Panc1 (cell line): Measurements from ENCODE around the gene GPBP1L1. TPM values are rescaled to one million over a fixed set of nuclear protein-coding genes. Genes with fewer than 3 reads are reported as not detected.

Experiments
- ATAC-seq: fragments of 200-7000 bp; cut with Tn5 transposase; 2 replicates; pipeline ENCODE4 v1.9.1; 2020; ENCODE audit warnings: mild to moderate bottlenecking, moderate library complexity
- BruUV-seq: library from RNA; stranded (reverse); fragments of 400-500 nt; replicated peaks from 2 replicates; lab custom pipeline; 2021; lab: Mats Ljungman, UMichigan
- CTCF ChIA-PET: fragments of 300-600 bp; sonication (Branson Sonifier 250); formaldehyde crosslinking; loops from one replicate; lab custom pipeline; 2022; ENCODE audit warnings: antibody characterized with exemption; lab: Charles Lee
- POLR2A ChIA-PET: fragments of 300-600 bp; sonication (Branson Sonifier 250); formaldehyde crosslinking; loops from one replicate; lab custom pipeline; 2022; ENCODE audit warnings: antibody characterized with exemption; lab: Charles Lee
- DNase-seq: peaks from one replicate; pipeline ENCODE4 v3.0.0-alpha.2; 2010; ENCODE audit warnings: low read depth, low spot score
- H3K27ac ChIP-seq: 2 replicates; pipeline ENCODE4 v1.5.1; 2011; ENCODE audit warnings: mild to moderate bottlenecking, low read length, inconsistent platforms
- H3K27me3 ChIP-seq: fragments of 200-500 bp; sonication (Bioruptor generic); 2 replicates; pipeline ENCODE4 v1.6.0; 2014; ENCODE audit warnings: low read length, inconsistent platforms; ENCODE audit not compliant: control insufficient read depth, insufficient read depth
- H3K36me3 ChIP-seq: fragments of 200-500 bp; sonication (Bioruptor generic); 2 replicates; pipeline ENCODE4 v1.5.1; 2014; ENCODE audit warnings: inconsistent platforms, mild to moderate bottlenecking, low read length, moderate library complexity; ENCODE audit not compliant: control insufficient read depth, insufficient read depth
- H3K4me1 ChIP-seq: 2 replicates; pipeline ENCODE4 v1.5.1; 2011; ENCODE audit warnings: inconsistent platforms, mild to moderate bottlenecking, low read length, moderate library complexity; ENCODE audit not compliant: control insufficient read depth, insufficient read depth
- H3K4me3 ChIP-seq, 2 experiments: 2 replicates each; pipeline ENCODE4 v1.5.1; 2011 to 2012; ENCODE audit warnings: low read depth in 2 of 2, low read length in 2 of 2, mild to moderate bottlenecking in 2 of 2, inconsistent platforms in 1 of 2, moderate library complexity in 1 of 2
- H3K9me3 ChIP-seq: fragments of 200-500 bp; sonication (Bioruptor generic); 2 replicates; pipeline ENCODE4 v1.5.1; 2014; ENCODE audit warnings: low read depth, mild to moderate bottlenecking, inconsistent platforms, low read length, moderate library complexity; ENCODE audit not compliant: control insufficient read depth, insufficient read depth
- POLR2AphosphoS5 ChIP-seq: IDR thresholded peaks from 2 replicates; pipeline ENCODE4 v1.6.1; 2012; ENCODE audit warnings: mild to moderate bottlenecking, low read depth, low read length, moderate library complexity
- SIN3A ChIP-seq: IDR thresholded peaks from 2 replicates; pipeline ENCODE4 v1.6.1; 2012; ENCODE audit warnings: low read depth, mild to moderate bottlenecking, low read length, moderate library complexity, borderline replicate concordance; ENCODE audit not compliant: insufficient read depth
- TCF7L2 ChIP-seq: IDR thresholded peaks from 2 replicates; pipeline ENCODE4 v1.6.1; 2011; ENCODE audit warnings: mild to moderate bottlenecking, low read depth, low read length, inconsistent platforms
- in situ Hi-C: cut with HindIII; loops from 2 replicates; pipeline ENCODE4 v1.10.0; 2016; ENCODE audit warnings: low sequenced_read_pairs, low pct_unique_long_range_greater_than_20kb
- intact Hi-C: fragments of 100-400 bp; cut with micrococcal nuclease; formaldehyde crosslinking; loops from one replicate; pipeline ENCODE4 v1.10.0; 2022; ENCODE audit not compliant: unreplicated experiment
- total RNA-seq: library from RNA; stranded (reverse); gene quantifications from one replicate; pipeline ENCODE4 v1.2.1, GENCODE V29; 2021; ENCODE audit not compliant: unreplicated experiment
- TF ChIP-seq, protein P1 (sequence below): fragments of 450-650 bp; IDR thresholded peaks from 2 replicates; pipeline ENCODE4 v1.5.1; 2017; ENCODE audit warnings: mild to moderate bottlenecking
- TF ChIP-seq, protein P2 (sequence below), 2 experiments: IDR thresholded peaks; 2 replicates each; pipeline ENCODE4 v1.6.1; 2011 to 2012; ENCODE audit warnings: low read depth in 2 of 2, control low read depth in 1 of 2, low read length in 1 of 2, mild to moderate bottlenecking in 1 of 2, moderate library complexity in 1 of 2; ENCODE audit not compliant: insufficient read depth in 1 of 2

The GPBP1L1 gene
- total RNA-seq, 1 experiment from 2014 or later = 130 TPM

DNA sequence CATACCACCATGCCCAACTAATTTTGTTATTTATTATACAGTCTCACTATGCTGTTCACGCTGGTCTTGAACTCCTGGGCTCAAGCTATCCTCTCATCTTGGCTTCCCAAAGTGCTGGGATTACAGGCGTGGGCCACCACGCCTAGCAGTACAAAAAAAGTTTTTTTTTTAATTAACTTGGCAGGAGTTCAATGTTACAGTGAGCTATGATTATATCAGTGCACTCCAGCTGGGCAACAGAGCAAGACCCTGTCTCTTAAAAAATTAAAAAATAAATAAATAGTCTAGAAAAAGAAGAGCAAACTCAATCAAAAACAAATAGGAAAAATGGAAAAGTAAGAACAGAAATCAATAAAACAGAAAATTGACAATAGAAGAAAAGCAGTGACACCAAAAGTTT lies 27.4 kb upstream of the GPBP1L1 start:
- Histone ChIP-seq H3K36me3 (no peaks in the 10 kb centered on the region; the same call in 1 of the 2 replicates), H3K4me1 (no peaks in the 10 kb centered on the region), H3K9me3 (no peaks in the 10 kb centered on the region), H3K4me3 (no peak overlapping the region), H3K27me3 (no peaks in the 10 kb centered on the region), H3K27ac (no peak overlapping the region)
- in situ Hi-C loops (no loop called here), intact Hi-C loops (no loop called here)
- no TSS peak for BruUV-seq
- ATAC-seq = no peak
- ChIA-PET CTCF (no interaction called here), POLR2A (interaction anchor here (0.5 kb wide), 1 partner anchor 25 kb away, joined by 8 read pairs; no protein-coding TSS in a partner anchor)
- DNase-seq = no peak
- TF ChIP-seq TCF7L2 (no peak), POLR2AphosphoS5 (no peak), SIN3A (no peak)
- TF ChIP-seq, protein P1, sequence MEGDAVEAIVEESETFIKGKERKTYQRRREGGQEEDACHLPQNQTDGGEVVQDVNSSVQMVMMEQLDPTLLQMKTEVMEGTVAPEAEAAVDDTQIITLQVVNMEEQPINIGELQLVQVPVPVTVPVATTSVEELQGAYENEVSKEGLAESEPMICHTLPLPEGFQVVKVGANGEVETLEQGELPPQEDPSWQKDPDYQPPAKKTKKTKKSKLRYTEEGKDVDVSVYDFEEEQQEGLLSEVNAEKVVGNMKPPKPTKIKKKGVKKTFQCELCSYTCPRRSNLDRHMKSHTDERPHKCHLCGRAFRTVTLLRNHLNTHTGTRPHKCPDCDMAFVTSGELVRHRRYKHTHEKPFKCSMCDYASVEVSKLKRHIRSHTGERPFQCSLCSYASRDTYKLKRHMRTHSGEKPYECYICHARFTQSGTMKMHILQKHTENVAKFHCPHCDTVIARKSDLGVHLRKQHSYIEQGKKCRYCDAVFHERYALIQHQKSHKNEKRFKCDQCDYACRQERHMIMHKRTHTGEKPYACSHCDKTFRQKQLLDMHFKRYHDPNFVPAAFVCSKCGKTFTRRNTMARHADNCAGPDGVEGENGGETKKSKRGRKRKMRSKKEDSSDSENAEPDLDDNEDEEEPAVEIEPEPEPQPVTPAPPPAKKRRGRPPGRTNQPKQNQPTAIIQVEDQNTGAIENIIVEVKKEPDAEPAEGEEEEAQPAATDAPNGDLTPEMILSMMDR = no peak
- TF ChIP-seq, protein P2, sequence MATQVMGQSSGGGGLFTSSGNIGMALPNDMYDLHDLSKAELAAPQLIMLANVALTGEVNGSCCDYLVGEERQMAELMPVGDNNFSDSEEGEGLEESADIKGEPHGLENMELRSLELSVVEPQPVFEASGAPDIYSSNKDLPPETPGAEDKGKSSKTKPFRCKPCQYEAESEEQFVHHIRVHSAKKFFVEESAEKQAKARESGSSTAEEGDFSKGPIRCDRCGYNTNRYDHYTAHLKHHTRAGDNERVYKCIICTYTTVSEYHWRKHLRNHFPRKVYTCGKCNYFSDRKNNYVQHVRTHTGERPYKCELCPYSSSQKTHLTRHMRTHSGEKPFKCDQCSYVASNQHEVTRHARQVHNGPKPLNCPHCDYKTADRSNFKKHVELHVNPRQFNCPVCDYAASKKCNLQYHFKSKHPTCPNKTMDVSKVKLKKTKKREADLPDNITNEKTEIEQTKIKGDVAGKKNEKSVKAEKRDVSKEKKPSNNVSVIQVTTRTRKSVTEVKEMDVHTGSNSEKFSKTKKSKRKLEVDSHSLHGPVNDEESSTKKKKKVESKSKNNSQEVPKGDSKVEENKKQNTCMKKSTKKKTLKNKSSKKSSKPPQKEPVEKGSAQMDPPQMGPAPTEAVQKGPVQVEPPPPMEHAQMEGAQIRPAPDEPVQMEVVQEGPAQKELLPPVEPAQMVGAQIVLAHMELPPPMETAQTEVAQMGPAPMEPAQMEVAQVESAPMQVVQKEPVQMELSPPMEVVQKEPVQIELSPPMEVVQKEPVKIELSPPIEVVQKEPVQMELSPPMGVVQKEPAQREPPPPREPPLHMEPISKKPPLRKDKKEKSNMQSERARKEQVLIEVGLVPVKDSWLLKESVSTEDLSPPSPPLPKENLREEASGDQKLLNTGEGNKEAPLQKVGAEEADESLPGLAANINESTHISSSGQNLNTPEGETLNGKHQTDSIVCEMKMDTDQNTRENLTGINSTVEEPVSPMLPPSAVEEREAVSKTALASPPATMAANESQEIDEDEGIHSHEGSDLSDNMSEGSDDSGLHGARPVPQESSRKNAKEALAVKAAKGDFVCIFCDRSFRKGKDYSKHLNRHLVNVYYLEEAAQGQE (IDR thresholded peaks at IDR 0.05; ENCODE audit: insufficient read depth in 1 of 2, low read depth in 2 of 2, low read length in 1 of 2) = no peak

DNA sequence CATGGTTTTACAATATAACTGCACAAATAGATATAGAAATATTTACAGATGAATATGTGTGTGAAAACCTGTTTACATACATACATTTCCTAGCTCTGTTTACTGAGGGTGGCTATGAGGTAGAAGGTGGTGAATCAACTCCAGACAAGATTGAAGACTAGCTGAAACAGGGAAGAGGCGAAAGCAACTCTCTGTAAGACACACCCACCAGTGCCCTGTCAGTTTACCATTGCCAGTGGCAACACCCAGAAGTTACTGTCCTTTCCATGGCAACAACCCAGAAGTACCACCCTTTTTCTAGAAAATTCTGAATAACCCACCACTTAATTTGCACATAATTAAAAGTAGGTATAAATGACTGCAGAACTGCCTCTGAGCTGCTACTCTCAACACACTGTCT lies 18.3 kb upstream of the GPBP1L1 start:
- DNase-seq (no peak), ATAC-seq (no peak)
- intact Hi-C loops (no loop called here), in situ Hi-C loops (no loop called here)
- CTCF ChIA-PET = no interaction called here
- H3K27me3 ChIP-seq = no peaks in the 10 kb centered on the region
- POLR2A ChIA-PET = no interaction called here
- BruUV-seq = no TSS peak
- no peaks in the 10 kb centered on the region for H3K9me3 ChIP-seq
- H3K4me1 ChIP-seq = no peaks in the 10 kb centered on the region
- H3K27ac ChIP-seq = no peak overlapping the region
- TF ChIP-seq, protein P1 = no peak
- TF ChIP-seq TCF7L2 (no peak), SIN3A (no peak), POLR2AphosphoS5 (no peak)
- TF ChIP-seq, protein P2 (IDR thresholded peaks at IDR 0.05; ENCODE audit: insufficient read depth in 1 of 2, low read depth in 2 of 2, low read length in 1 of 2) = no peak
- H3K36me3 ChIP-seq = no peaks in the 10 kb centered on the region
- no peak overlapping the region for H3K4me3 ChIP-seq
